HL-60/S4 treated with phorbol 12-myristate 13-acetate at 8.2 ng/mL for 4 days and 3 days (cell line): ENCODE results near the gene ITGBL1.

Source experiments
- in situ Hi-C: fragments of 300-500 bp; cut with MboI; formaldehyde crosslinking; loops from 2 replicates; pipeline ENCODE4 v1.15.0; 2022; ENCODE audit warnings: low sequenced_read_pairs

ITGBL1 gene

GRCh38 chr13:101450749-101451130, 1.7 kb upstream of the ITGBL1 start:
- in situ Hi-C loops = no loop called here

- in situ Hi-C loops = no loop called here
Measured at GRCh38 chr13:101451641-101452040, 834 bp upstream of the ITGBL1 start.

- in situ Hi-C loops = no loop called here
Measured at GRCh38 chr13:101453784-101454201, 1.3 kb downstream of the ITGBL1 start.

GRCh38 chr13:101454767-101455166, 2.3 kb downstream of the ITGBL1 start:
- in situ Hi-C loops = no loop called here

- in situ Hi-C loops = no loop called here
Measured at GRCh38 chr13:101455863-101456262, 3.4 kb downstream of the ITGBL1 start.

- in situ Hi-C loops = no loop called here
Measured at GRCh38 chr13:101457176-101457575, 4.7 kb downstream of the ITGBL1 start.

- in situ Hi-C loops = no loop called here
Measured at GRCh38 chr13:101465877-101466276, 13.4 kb downstream of the ITGBL1 start.

- in situ Hi-C loops = no loop called here
Measured at GRCh38 chr13:101467415-101467814, 14.9 kb downstream of the ITGBL1 start.

GRCh38 chr13:101473458-101473857, 21.0 kb downstream of the ITGBL1 start:
- in situ Hi-C loops = no loop called here

GRCh38 chr13:101474419-101474957, 22.0 kb downstream of the ITGBL1 start:
- in situ Hi-C loops = no loop called here

- in situ Hi-C loops = no loop called here
Measured at GRCh38 chr13:101475536-101475935, 23.1 kb downstream of the ITGBL1 start.

- in situ Hi-C loops = no loop called here
Measured at GRCh38 chr13:101481421-101481820, 28.9 kb downstream of the ITGBL1 start.

- in situ Hi-C loops = no loop called here
Measured at GRCh38 chr13:101486708-101487437, 34.4 kb downstream of the ITGBL1 start.

- in situ Hi-C loops = no loop called here
Measured at GRCh38 chr13:101487438-101487830, 35.0 kb downstream of the ITGBL1 start.

- in situ Hi-C loops = no loop called here
Measured at GRCh38 chr13:101488734-101489133, 36.3 kb downstream of the ITGBL1 start.

GRCh38 chr13:101489643-101490405, 37.3 kb downstream of the ITGBL1 start:
- in situ Hi-C loops = no loop called here

GRCh38 chr13:101490406-101491015, 38.0 kb downstream of the ITGBL1 start:
- in situ Hi-C loops = no loop called here

- in situ Hi-C loops = no loop called here
Measured at GRCh38 chr13:101492251-101492910, 39.9 kb downstream of the ITGBL1 start.

GRCh38 chr13:101493541-101493940, 41.1 kb downstream of the ITGBL1 start:
- in situ Hi-C loops = no loop called here

GRCh38 chr13:101499406-101499805, 46.9 kb downstream of the ITGBL1 start:
- in situ Hi-C loops = no loop called here

GRCh38 chr13:101502618-101503017, 50.1 kb downstream of the ITGBL1 start:
- in situ Hi-C loops = no loop called here
